ENCODE measurements around the gene CBFA2T2. TPM values are rescaled to one million over a fixed set of nuclear protein-coding genes. Genes with fewer than 3 reads are reported as not detected.

CBFA2T2 gene
- total RNA-seq, 3 donors from 2014 or later = 28.5 to 37.4 (median 30.3) TPM

- Histone ChIP-seq H3K4me1 (ENCODE audit: low read depth) (no peaks in the 10 kb centered on the region), H3K9me3 (no peaks in the 10 kb centered on the region), H3K36me3 (ENCODE audit: low read depth) (no peaks in the 10 kb centered on the region), H3K4me3 (no peak overlapping the region)
- peak; percentile 38 for ATAC-seq
- intact Hi-C loops (cut with DNase I, micrococcal nuclease) = no loop called here
- no peak for DNase-seq
- TF ChIP-seq CTCF (IDR thresholded peaks at IDR 0.05) = no peak
Observed at GRCh38 chr20:33612001-33612400, 122.1 kb downstream of the CBFA2T2 start.

GRCh38 chr20:33621717-33622400 is 132.0 kb downstream of the CBFA2T2 start:
- Histone ChIP-seq H3K4me1 (ENCODE audit: low read depth) (no peaks in the 10 kb centered on the region), H3K36me3 (ENCODE audit: low read depth) (no peaks in the 10 kb centered on the region), H3K4me3 (no peak overlapping the region), H3K9me3 (no peaks in the 10 kb centered on the region)
- intact Hi-C loops (cut with DNase I, micrococcal nuclease) = no loop called here
- TF ChIP-seq CTCF (IDR thresholded peaks at IDR 0.05) = no peak
- no peak for DNase-seq
- ATAC-seq = no peak

GRCh38 chr20:33622705-33623365 is 132.9 kb downstream of the CBFA2T2 start:
- TF ChIP-seq CTCF (IDR thresholded peaks at IDR 0.05) = no peak
- peak; percentile 24 for ATAC-seq
- intact Hi-C loops (cut with DNase I, micrococcal nuclease) = no loop called here
- H3K4me3 ChIP-seq = no peak overlapping the region
- no peaks in the 10 kb centered on the region for H3K36me3 ChIP-seq (ENCODE audit: low read depth)
- no peaks in the 10 kb centered on the region for H3K4me1 ChIP-seq (ENCODE audit: low read depth)
- DNase-seq = no peak
- no peaks in the 10 kb centered on the region for H3K9me3 ChIP-seq

GRCh38 chr20:33624399-33624798 is 134.5 kb downstream of the CBFA2T2 start:
- ATAC-seq (no peak), DNase-seq (no peak)
- Histone ChIP-seq H3K9me3 (no peaks in the 10 kb centered on the region), H3K36me3 (ENCODE audit: low read depth) (no peaks in the 10 kb centered on the region), H3K4me3 (no peak overlapping the region), H3K4me1 (ENCODE audit: low read depth) (no peaks in the 10 kb centered on the region)
- TF ChIP-seq CTCF (IDR thresholded peaks at IDR 0.05) = no peak
- intact Hi-C loops (cut with DNase I, micrococcal nuclease) = no loop called here

- Histone ChIP-seq H3K9me3 (no peaks in the 10 kb centered on the region), H3K36me3 (ENCODE audit: low read depth) (no peaks in the 10 kb centered on the region), H3K4me3 (no peak overlapping the region), H3K4me1 (ENCODE audit: low read depth) (no peaks in the 10 kb centered on the region)
- ATAC-seq (no peak), DNase-seq (no peak)
- intact Hi-C loops (cut with DNase I, micrococcal nuclease) = no loop called here
- TF ChIP-seq CTCF (IDR thresholded peaks at IDR 0.05) = no peak
Observed at GRCh38 chr20:33626190-33626589, 136.3 kb downstream of the CBFA2T2 start.

Data from mucosa of descending colon (tissue), 3 donors.